22Rv1 (cell line): ENCODE measurements around the gene DISC1.
A peak's percentile ranks its signal among the peaks of the same experiment; 100 is the strongest.
"Not testable (repeated sequence)": the region's sequence is repeated elsewhere in the genome, so short reads cannot be mapped to it uniquely, and the experiment has no call there.

Experiments used
- H3K27ac ChIP-seq: fragments of 450-650 bp; 2 replicates; pipeline ENCODE4 v1.5.1; 2017
- ZFX ChIP-seq: fragments of 450-650 bp; IDR thresholded peaks from 2 replicates; pipeline ENCODE4 v1.6.1; 2017; ENCODE audit warnings: antibody characterized with exemption, borderline replicate concordance
- TF ChIP-seq, protein P1 (sequence below): fragments of 450-650 bp; IDR thresholded peaks from 2 replicates; pipeline ENCODE4 v1.5.1; 2017; ENCODE audit warnings: mild to moderate bottlenecking

Gene DISC1

DNA sequence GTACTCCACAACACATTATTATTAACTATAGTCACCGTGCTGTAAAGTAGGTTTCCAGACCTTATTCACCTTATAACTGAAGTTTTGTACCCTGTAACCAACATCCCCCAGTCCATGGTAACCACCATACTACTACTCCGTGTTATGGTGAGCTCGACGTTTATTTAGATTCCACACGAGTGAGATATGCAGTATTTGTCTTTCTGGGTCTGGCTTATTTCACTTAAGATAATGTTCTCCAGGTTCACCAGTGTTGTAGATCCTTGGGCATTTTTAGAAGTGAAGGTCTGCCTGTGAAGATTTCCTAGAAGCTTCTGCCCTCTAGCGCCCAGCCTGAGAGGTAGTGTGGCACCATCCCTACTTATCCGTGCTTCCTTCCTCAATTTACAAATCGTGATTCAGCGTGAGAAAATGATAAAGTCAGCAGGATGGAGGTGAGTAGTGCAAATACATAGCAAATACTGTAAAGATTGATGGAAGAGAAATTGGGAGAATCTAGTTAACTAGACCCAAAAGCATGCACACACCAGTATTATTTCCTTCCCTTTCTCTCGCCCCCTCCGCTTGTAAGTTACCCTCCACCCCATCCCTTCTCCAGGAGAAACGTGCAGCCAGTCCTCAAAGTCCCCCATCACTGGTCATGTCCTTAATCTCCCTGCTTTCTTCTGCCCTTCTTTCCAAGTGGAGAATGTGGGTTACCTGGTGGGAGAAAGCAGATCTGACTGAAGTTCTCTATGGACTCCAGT lies 36.0 kb upstream of the DISC1 start:
- H3K27ac ChIP-seq = no peak overlapping the region
- TF ChIP-seq, protein P1, sequence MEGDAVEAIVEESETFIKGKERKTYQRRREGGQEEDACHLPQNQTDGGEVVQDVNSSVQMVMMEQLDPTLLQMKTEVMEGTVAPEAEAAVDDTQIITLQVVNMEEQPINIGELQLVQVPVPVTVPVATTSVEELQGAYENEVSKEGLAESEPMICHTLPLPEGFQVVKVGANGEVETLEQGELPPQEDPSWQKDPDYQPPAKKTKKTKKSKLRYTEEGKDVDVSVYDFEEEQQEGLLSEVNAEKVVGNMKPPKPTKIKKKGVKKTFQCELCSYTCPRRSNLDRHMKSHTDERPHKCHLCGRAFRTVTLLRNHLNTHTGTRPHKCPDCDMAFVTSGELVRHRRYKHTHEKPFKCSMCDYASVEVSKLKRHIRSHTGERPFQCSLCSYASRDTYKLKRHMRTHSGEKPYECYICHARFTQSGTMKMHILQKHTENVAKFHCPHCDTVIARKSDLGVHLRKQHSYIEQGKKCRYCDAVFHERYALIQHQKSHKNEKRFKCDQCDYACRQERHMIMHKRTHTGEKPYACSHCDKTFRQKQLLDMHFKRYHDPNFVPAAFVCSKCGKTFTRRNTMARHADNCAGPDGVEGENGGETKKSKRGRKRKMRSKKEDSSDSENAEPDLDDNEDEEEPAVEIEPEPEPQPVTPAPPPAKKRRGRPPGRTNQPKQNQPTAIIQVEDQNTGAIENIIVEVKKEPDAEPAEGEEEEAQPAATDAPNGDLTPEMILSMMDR = peak; percentile 96
- no peak for TF ChIP-seq ZFX

DNA sequence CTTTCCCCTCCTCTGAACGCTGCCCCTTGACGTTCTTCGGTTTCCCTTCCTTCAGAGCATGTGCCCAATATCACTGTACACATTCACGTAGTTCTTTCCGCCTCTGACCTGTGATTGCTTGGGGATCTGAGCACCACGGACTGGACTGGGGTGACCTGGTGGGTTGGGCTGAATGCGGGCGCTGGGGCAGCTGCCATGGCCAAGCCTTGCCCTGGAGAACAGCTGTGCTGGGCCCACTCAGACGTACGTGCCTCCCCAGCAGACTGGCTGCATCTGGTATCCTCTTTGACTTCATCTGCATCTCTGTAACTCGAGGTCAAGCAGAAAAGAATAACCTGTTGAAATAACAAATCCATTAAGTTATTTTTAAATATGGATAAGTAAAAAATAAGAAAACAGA lies 35.1 kb upstream of the DISC1 start:
- TF ChIP-seq, protein P1 = no peak
- TF ChIP-seq ZFX = no peak
- no peak overlapping the region for H3K27ac ChIP-seq

DNA sequence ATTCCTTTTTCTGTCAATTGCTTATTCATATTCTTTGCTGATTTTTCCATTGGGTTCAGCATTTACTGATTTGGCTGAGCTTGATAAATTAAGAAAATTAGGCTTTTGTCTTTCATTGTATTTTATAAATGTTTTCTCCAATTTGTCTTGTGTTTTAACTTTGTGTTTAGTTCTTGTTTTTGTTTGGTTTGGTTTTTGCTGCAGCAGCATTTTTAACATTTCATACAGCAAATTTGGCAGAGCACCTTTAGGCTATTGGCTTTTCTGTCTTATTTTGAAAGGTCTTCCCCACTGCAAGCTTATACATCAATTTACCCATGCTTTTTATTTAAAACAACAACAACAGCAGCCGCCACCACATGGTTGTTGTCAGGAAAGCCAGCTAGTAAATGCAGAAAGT lies 33.8 kb upstream of the DISC1 start:
- H3K27ac ChIP-seq = no peak overlapping the region
- no peak for TF ChIP-seq ZFX
- TF ChIP-seq, protein P1 = no peak

DNA sequence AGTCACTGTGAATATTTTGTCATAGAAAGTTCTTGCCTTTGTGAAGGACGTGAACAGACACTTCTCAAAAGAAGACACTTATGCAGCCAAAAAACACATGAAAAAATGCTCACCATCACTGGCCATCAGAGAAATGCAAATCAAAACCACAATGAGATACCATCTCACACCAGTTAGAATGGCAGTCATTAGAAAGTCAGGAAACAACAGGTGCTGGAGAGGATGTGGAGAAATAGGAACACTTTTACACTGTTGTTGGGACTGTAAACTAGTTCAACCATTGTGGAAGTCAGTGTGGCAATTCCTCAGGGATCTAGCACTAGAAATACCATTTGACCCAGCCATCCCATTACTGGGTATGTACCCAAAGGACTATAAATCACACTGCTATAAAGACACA lies 33.3 kb upstream of the DISC1 start:
- not testable (repeated sequence) for H3K27ac ChIP-seq

DNA sequence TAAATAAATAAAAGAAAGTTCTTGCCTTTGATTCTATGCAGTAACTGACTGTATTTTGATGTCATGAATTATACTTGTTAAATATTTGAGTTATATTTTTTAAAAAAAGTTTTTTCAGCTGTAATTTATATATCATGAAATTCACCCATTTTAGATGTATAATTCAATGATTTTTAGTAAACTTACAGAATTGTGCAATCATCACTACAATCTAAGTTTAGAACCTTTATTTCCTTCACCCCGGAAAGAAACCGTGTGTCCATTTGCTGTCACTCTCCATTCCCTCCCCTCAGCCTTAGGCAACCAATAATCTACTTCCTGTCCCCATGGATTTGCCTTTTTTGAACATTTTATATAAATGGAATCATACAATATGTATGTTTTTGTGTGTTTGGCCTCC lies 32.5 kb upstream of the DISC1 start:
- TF ChIP-seq, protein P1 = no peak
- TF ChIP-seq ZFX = no peak
- no peak overlapping the region for H3K27ac ChIP-seq

DNA sequence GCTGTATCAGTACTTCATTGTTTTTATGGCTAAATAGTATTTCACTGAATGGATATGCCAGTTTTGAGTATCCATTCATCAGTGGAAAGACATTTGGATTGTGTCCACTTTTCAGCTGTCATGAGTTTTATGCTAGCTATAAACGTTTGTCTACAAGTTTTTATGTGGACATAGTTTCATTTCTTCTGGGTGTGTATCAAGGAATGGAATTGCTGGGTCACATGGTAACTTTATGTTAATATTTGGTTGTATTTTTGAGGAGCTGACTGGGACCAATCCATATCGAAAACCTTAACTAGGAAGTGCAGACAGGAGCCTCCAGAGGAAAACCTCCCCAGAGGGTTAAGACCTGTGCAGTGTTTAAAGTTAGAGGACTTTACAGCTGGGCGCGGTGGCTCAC lies 31.8 kb upstream of the DISC1 start:
- TF ChIP-seq ZFX = no peak
- TF ChIP-seq, protein P1 = no peak
- H3K27ac ChIP-seq = no peak overlapping the region

DNA sequence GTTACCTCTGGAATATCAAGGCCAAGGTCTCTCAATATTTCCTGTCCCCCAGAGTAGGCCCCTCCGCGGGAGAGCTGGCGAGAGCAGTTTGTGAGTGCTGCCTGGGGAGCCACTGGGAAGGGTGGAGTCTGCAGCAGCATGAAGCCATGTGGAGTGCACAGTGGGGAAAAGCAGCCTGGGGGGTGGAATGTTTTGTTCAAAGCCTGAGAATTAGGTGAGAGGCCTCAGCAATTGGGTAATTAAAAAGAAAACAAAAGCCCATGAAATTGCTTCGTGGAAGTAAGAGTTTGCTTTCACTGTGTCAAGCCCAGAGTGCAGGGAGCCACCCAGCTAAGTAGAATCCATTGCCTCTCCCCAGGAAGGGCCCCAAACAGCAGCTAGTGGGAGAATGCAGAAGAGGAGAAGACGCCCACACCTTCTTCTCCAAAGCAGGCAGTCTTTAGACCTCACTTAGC lies 30.2 kb upstream of the DISC1 start:
- no peak overlapping the region for H3K27ac ChIP-seq
- TF ChIP-seq ZFX = no peak

DNA sequence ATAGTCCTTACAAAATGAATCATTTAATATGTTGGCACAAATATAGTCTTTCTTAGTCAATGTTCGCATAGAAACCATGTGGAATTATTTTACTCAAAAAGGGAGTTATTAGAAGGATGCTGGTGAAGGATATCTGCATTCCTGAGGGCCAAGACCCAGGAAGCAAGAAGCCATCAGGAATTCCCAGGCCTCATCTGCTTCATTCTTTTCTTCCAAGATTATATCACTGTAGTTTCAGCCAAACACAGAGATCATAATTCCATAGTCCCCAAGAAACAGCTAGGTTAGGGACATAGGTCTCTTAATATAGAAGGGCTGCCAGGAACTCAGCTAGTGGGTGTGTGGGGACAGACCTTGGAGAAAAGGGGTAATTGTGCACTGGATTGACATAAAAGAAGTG lies 28.6 kb upstream of the DISC1 start:
- no peak overlapping the region for H3K27ac ChIP-seq

More for the DNA sequence above, 28.6 kb upstream of the DISC1 start:
- no peak for TF ChIP-seq ZFX
- TF ChIP-seq, protein P1 = no peak
